CD4-positive, alpha-beta memory T cell (primary cell): ENCODE measurements around the gene ZFAND3. TPM values are rescaled to one million over a fixed set of nuclear protein-coding genes. Genes with fewer than 3 reads are reported as not detected.

Experiments
- CTCF ChIA-PET: fragments of 350-600 bp; sonication (Branson Sonifier 250); formaldehyde crosslinking; loops from one replicate; lab custom pipeline; 2021; ENCODE audit warnings: inconsistent platforms; ENCODE audit not compliant: partially characterized antibody; lab: Charles Lee
- POLR2A ChIA-PET: fragments of 350-600 bp; sonication (Branson Sonifier 250); formaldehyde crosslinking; loops from one replicate; lab custom pipeline; 2021; ENCODE audit not compliant: partially characterized antibody; lab: Charles Lee
- DNase-seq, 5 donors: peaks; one replicate each; pipeline versions ENCODE4 v3.0.0 to v3.0.0-alpha.2; 2020 to 2022; ENCODE audit warnings: mixed read lengths in 1 of 5
- H3K27ac ChIP-seq: one replicate; pipeline ENCODE4 v1.7.0; 2013; ENCODE audit warnings: low read depth, low read length
- H3K27me3 ChIP-seq: 2 replicates; pipeline ENCODE4 v1.7.0; 2013; ENCODE audit warnings: mild to moderate bottlenecking, low read length, moderate library complexity; ENCODE audit not compliant: insufficient read depth
- H3K36me3 ChIP-seq: 2 replicates; pipeline ENCODE4 v1.7.0; 2013; ENCODE audit warnings: mild to moderate bottlenecking, low read length, moderate library complexity; ENCODE audit not compliant: insufficient read depth
- H3K4me1 ChIP-seq: 2 replicates; pipeline ENCODE4 v1.7.0; 2013; ENCODE audit warnings: mild to moderate bottlenecking, low read length, moderate library complexity; ENCODE audit not compliant: insufficient read depth
- H3K4me3 ChIP-seq, 2 donors: one replicate each; pipeline ENCODE4 v1.7.0; 2013; ENCODE audit warnings: low read length in 2 of 2, mild to moderate bottlenecking in 1 of 2
- H3K9me3 ChIP-seq, 2 donors: one replicate each; pipeline ENCODE4 v1.7.0; 2013; ENCODE audit warnings: low read length in 2 of 2, control low read depth in 1 of 2; ENCODE audit not compliant: control insufficient read depth in 1 of 2
- H3K27ac Mint-ChIP-seq, 7 donors: one replicate each; pipeline ENCODE4 v1.8.0; 2020 to 2021; ENCODE audit warnings: mixed read lengths in 7 of 7, mild to moderate bottlenecking in 6 of 7, inconsistent platforms in 3 of 7, moderate library complexity in 3 of 7
- H3K27me3 Mint-ChIP-seq, 2 donors: one replicate each; pipeline ENCODE4 v1.8.0; 2020 to 2021; ENCODE audit warnings: mixed read lengths in 2 of 2
- H3K36me3 Mint-ChIP-seq, 2 donors: one replicate each; pipeline ENCODE4 v1.8.0; 2020 to 2021; ENCODE audit warnings: mixed read lengths in 2 of 2, inconsistent platforms in 1 of 2, mild to moderate bottlenecking in 1 of 2
- H3K4me1 Mint-ChIP-seq, 4 donors: one replicate each; pipeline ENCODE4 v1.8.0; 2020 to 2021; ENCODE audit warnings: mixed read lengths in 4 of 4, mild to moderate bottlenecking in 1 of 4
- H3K4me3 Mint-ChIP-seq, 8 donors: one replicate each; pipeline ENCODE4 v1.8.0; 2020 to 2021; ENCODE audit warnings: mixed read lengths in 8 of 8, mild to moderate bottlenecking in 7 of 8, moderate library complexity in 6 of 8, inconsistent platforms in 3 of 8
- H3K9me3 Mint-ChIP-seq, 8 donors: one replicate each; pipeline ENCODE4 v1.8.0; 2020 to 2021; ENCODE audit warnings: mixed read lengths in 8 of 8, mild to moderate bottlenecking in 5 of 8, inconsistent platforms in 3 of 8, moderate library complexity in 1 of 8
- intact Hi-C: fragments of 100-400 bp; cut with micrococcal nuclease; formaldehyde crosslinking; loops from one replicate; pipeline ENCODE4 v1.15.1; 2023
- polyA plus RNA-seq, 2 donors: library from polyadenylated mRNA; unstranded; fragments of 300-500 nt; fragmentation: Illumina TruSeq; gene quantifications; one replicate each; pipeline ENCODE4 v1.2.3, GENCODE V29; 2021
- total RNA-seq, 2 experiments: library from RNA; stranded (reverse); gene quantifications; one replicate each; pipeline ENCODE4 v1.2.3, GENCODE V29; 2021

ZFAND3 gene
- total and polyA plus RNA-seq, 4 experiments from 2014 or later = 2.1 to 33.0 (median 20.1) TPM

DNA sequence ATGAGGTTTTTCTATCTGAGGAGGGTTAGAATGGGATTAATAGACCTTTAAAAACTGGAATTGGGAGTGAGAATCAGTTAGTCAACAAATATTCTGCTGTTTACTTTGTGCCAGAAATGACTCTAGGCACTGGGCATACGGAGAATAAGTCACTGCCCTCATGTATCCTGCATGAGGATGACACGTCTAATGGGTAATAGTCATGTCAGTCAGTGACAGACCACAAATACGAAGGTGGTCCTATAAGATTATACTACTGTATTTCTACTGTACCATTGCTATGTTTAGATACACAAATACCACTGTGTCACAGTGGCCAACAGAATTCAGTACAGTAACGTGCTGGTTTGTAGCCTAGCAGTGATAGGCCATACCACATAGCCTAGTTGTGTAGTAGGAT, 30.7 kb downstream of the ZFAND3 start:
- Histone ChIP-seq H3K4me1 (peaks cover 16% of the 10 kb centered on the region), H3K9me3 (no peaks in the 10 kb centered on the region), H3K36me3 (no peaks in the 10 kb centered on the region), H3K27me3 (no peaks in the 10 kb centered on the region), H3K4me3 (no peak overlapping the region), H3K27ac (no peak overlapping the region)
- no peaks in the 10 kb centered on the region for H3K27me3 Mint-ChIP-seq
- ChIA-PET CTCF (no interaction called here), POLR2A (no interaction called here)
- no peak for DNase-seq
- intact Hi-C loops = loop anchor here (5.0 kb wide), 1 partner anchor 153 kb away; the partner anchor contains the start of gene MDGA1
- peak overlapping the region in 2 of 7 donors; percentile 1 to 88 for H3K27ac Mint-ChIP-seq
- H3K36me3 Mint-ChIP-seq = peaks cover 3 to 6% of the 10 kb centered on the region in 2 donors
- H3K9me3 Mint-ChIP-seq = no peaks in the 10 kb centered on the region
- H3K4me1 Mint-ChIP-seq = peaks cover 41 to 69% (median 55%) of the 10 kb centered on the region in 4 donors
- H3K4me3 Mint-ChIP-seq = no peak overlapping the region

- Mint-ChIP-seq H3K9me3 (no peaks in the 10 kb centered on the region), H3K27ac (peak overlapping the region in 3 of 7 donors; percentile 15 to 88 (median 41)), H3K27me3 (no peaks in the 10 kb centered on the region), H3K4me1 (peaks cover 42 to 69% (median 55%) of the 10 kb centered on the region in 4 donors), H3K36me3 (peaks cover 2 to 3% of the 10 kb centered on the region in 2 donors), H3K4me3 (no peak overlapping the region)
- Histone ChIP-seq H3K36me3 (no peaks in the 10 kb centered on the region), H3K4me3 (no peak overlapping the region), H3K27ac (no peak overlapping the region), H3K9me3 (no peaks in the 10 kb centered on the region), H3K4me1 (peaks cover 16% of the 10 kb centered on the region), H3K27me3 (no peaks in the 10 kb centered on the region)
- intact Hi-C loops = loop anchor here (5.0 kb wide), 1 partner anchor 154 kb away; the partner anchor contains the start of gene MDGA1
- no peak for DNase-seq
- ChIA-PET POLR2A (interaction anchor here (1.2 kb wide), 1 partner anchor 33 kb away, joined by 6 read pairs; no protein-coding TSS in a partner anchor), CTCF (no interaction called here)
Observed at GRCh38 chr6:37850728-37851285, 31.3 kb downstream of the ZFAND3 start.

- no peaks in the 10 kb centered on the region for H3K9me3 Mint-ChIP-seq
- ChIA-PET CTCF (no interaction called here), POLR2A (interaction anchor here (1.2 kb wide), 1 partner anchor 34 kb away, joined by 6 read pairs; no protein-coding TSS in a partner anchor)
- H3K4me1 Mint-ChIP-seq = peaks cover 44 to 74% (median 56%) of the 10 kb centered on the region in 4 donors
- intact Hi-C loops = loop anchor here (5.0 kb wide), 1 partner anchor 155 kb away; the partner anchor contains the start of gene MDGA1
- no peak overlapping the region for H3K4me3 ChIP-seq
- peak overlapping the region in 4 of 7 donors; percentile 11 to 75 (median 58) for H3K27ac Mint-ChIP-seq
- no peak overlapping the region for H3K27ac ChIP-seq
- no peak for DNase-seq
- H3K27me3 Mint-ChIP-seq = no peaks in the 10 kb centered on the region
- H3K4me1 ChIP-seq = peaks cover 22% of the 10 kb centered on the region
- H3K27me3 ChIP-seq = no peaks in the 10 kb centered on the region
- H3K36me3 ChIP-seq = no peaks in the 10 kb centered on the region
- peak overlapping the region in 1 of 8 donors; percentile 32 for H3K4me3 Mint-ChIP-seq
- peaks cover 0 to 2% of the 10 kb centered on the region in 2 donors for H3K36me3 Mint-ChIP-seq
- H3K9me3 ChIP-seq = no peaks in the 10 kb centered on the region
Observed at GRCh38 chr6:37851997-37852524, 32.5 kb downstream of the ZFAND3 start.

DNA sequence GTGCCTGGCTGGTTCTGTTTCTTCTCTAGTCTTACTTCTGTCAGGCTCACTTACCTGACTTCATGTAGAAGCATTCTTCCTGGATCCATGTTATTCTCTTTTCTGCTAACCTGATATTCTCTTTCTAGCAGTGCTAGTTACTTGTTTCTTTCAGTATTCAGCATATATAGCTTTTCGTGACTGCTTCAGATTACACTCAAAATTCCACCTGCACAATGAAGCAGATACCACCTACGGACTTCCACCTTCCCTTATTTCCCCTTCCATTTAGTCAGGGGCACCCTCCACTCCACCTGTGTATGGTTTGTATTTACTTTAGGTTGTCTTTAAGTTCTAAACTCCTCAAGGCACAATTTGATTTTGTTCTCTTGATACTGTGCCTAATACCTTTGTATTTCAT, 36.8 kb downstream of the ZFAND3 start:
- H3K4me1 ChIP-seq = peaks cover 36% of the 10 kb centered on the region
- POLR2A ChIA-PET = no interaction called here
- Mint-ChIP-seq H3K4me1 (peaks cover 49 to 66% (median 57%) of the 10 kb centered on the region in 4 donors), H3K27me3 (no peaks in the 10 kb centered on the region), H3K27ac (peak overlapping the region in 2 of 7 donors; percentile 10 to 13), H3K9me3 (no peaks in the 10 kb centered on the region), H3K4me3 (no peak overlapping the region), H3K36me3 (peaks cover 2 to 4% of the 10 kb centered on the region in 2 donors)
- no peaks in the 10 kb centered on the region for H3K36me3 ChIP-seq
- intact Hi-C loops = no loop called here
- H3K4me3 ChIP-seq = no peak overlapping the region
- H3K27ac ChIP-seq = no peak overlapping the region
- CTCF ChIA-PET = no interaction called here
- H3K27me3 ChIP-seq = no peaks in the 10 kb centered on the region
- no peaks in the 10 kb centered on the region for H3K9me3 ChIP-seq
- DNase-seq = no peak

GRCh38 chr6:37858363-37858762, 38.8 kb downstream of the ZFAND3 start:
- ChIA-PET POLR2A (interaction anchor here (1.3 kb wide), 1 partner anchor 39 kb away, joined by 8 read pairs; the partner anchor contains the start of gene ZFAND3), CTCF (interaction anchor here (0.8 to 2.7 kb wide), 11 partner anchors 10 to 153 kb away, joined by 3 to 14 read pairs (median 4); no protein-coding TSS in a partner anchor)
- H3K4me3 ChIP-seq = no peak overlapping the region
- Mint-ChIP-seq H3K9me3 (no peaks in the 10 kb centered on the region), H3K27me3 (no peaks in the 10 kb centered on the region), H3K27ac (peak overlapping the region in 3 of 7 donors; percentile 16 to 63 (median 24)), H3K4me1 (peaks cover 39 to 56% (median 47%) of the 10 kb centered on the region in 4 donors), H3K4me3 (peak overlapping the region in 4 of 8 donors; percentile 2 to 58 (median 6)), H3K36me3 (peaks cover 4 to 8% of the 10 kb centered on the region in 2 donors)
- no peak for DNase-seq
- H3K9me3 ChIP-seq = no peaks in the 10 kb centered on the region
- peaks cover 27% of the 10 kb centered on the region for H3K4me1 ChIP-seq
- H3K27ac ChIP-seq = no peak overlapping the region
- intact Hi-C loops = no loop called here
- no peaks in the 10 kb centered on the region for H3K36me3 ChIP-seq
- H3K27me3 ChIP-seq = no peaks in the 10 kb centered on the region

GRCh38 chr6:37860226-37860839, 40.8 kb downstream of the ZFAND3 start:
- H3K36me3 ChIP-seq = no peaks in the 10 kb centered on the region
- DNase-seq = peak; percentile 7 to 41 (median 12)
- CTCF ChIA-PET = interaction anchor here (0.7 to 2.7 kb wide), 9 partner anchors 12 to 389 kb away, joined by 3 to 9 read pairs (median 5); no protein-coding TSS in a partner anchor
- POLR2A ChIA-PET = interaction anchor here (0.6 to 0.7 kb wide), 3 partner anchors 45 to 986 kb away, joined by 3 read pairs; partner anchors contain the start of gene PPIL1
- Mint-ChIP-seq H3K27me3 (no peaks in the 10 kb centered on the region), H3K4me3 (no peak overlapping the region), H3K4me1 (peaks cover 38 to 65% (median 46%) of the 10 kb centered on the region in 4 donors), H3K36me3 (peaks cover 4 to 8% of the 10 kb centered on the region in 2 donors), H3K27ac (peak overlapping the region in 2 of 7 donors; percentile 19 to 68), H3K9me3 (no peaks in the 10 kb centered on the region)
- H3K27me3 ChIP-seq = no peaks in the 10 kb centered on the region
- no peak overlapping the region for H3K27ac ChIP-seq
- peaks cover 30% of the 10 kb centered on the region for H3K4me1 ChIP-seq
- H3K9me3 ChIP-seq = no peaks in the 10 kb centered on the region
- H3K4me3 ChIP-seq = no peak overlapping the region
- intact Hi-C loops = loop anchor here (1.0 kb wide), 2 partner anchors 41 to 69 kb away; partner anchors contain the start of gene ZFAND3
